Occipital lobe (tissue), 2 donors: Measurements from ENCODE around the gene PKDCC. TPM values are rescaled to one million over a fixed set of nuclear protein-coding genes. Genes with fewer than 3 reads are reported as not detected.
"Not testable (repeated sequence)": the region's sequence is repeated elsewhere in the genome, so short reads cannot be mapped to it uniquely, and the experiment has no call there.

Source experiments
- DNase-seq: peaks from one replicate; lab custom pipeline; 2025; lab: John Stamatoyannopoulos, UW
- total RNA-seq: library from RNA; depleted of rRNA; stranded (reverse); fragments of >200 nt; gene quantifications from one replicate; pipeline ENCODE4 v1.2.3, GENCODE V29; 2014

PKDCC gene
- total RNA-seq, 1 donor from 2014 or later = 16.2 TPM

- DNase-seq = no peak
These were observed 16.7 kb downstream of the PKDCC start for GRCh38 chr2:42064417-42064942.

GRCh38 chr2:42065753-42066152, 17.9 kb downstream of the PKDCC start:
- not testable (repeated sequence) for DNase-seq

- DNase-seq = not testable (repeated sequence)
These were observed 19.2 kb downstream of the PKDCC start for GRCh38 chr2:42067001-42067400.

- no peak for DNase-seq
These were observed 19.7 kb downstream of the PKDCC start for GRCh38 chr2:42067521-42067920.

GRCh38 chr2:42068571-42069178, 20.9 kb downstream of the PKDCC start:
- no peak for DNase-seq

GRCh38 chr2:42069568-42069967, 21.7 kb downstream of the PKDCC start:
- DNase-seq = no peak

GRCh38 chr2:42071791-42072190, 24.0 kb downstream of the PKDCC start:
- DNase-seq = no peak

- no peak for DNase-seq
These were observed 24.7 kb downstream of the PKDCC start for GRCh38 chr2:42072349-42073118.

GRCh38 chr2:42073739-42074503, 26.1 kb downstream of the PKDCC start:
- no peak for DNase-seq

- no peak for DNase-seq
These were observed 26.8 kb downstream of the PKDCC start for GRCh38 chr2:42074661-42075060.

GRCh38 chr2:42076357-42077225, 28.8 kb downstream of the PKDCC start:
- DNase-seq = no peak

- DNase-seq = no peak
These were observed 29.5 kb downstream of the PKDCC start for GRCh38 chr2:42077343-42077742.

- no peak for DNase-seq
These were observed 32.0 kb downstream of the PKDCC start for GRCh38 chr2:42079737-42080287.

- DNase-seq = not testable (repeated sequence)
These were observed 33.3 kb downstream of the PKDCC start for GRCh38 chr2:42081151-42081550.

- no peak for DNase-seq
These were observed 34.2 kb downstream of the PKDCC start for GRCh38 chr2:42082016-42082415.

- DNase-seq = no peak
These were observed 36.4 kb downstream of the PKDCC start for GRCh38 chr2:42084231-42084671.

GRCh38 chr2:42085070-42085469, 37.2 kb downstream of the PKDCC start:
- not testable (repeated sequence) for DNase-seq

GRCh38 chr2:42085706-42086487, 38.1 kb downstream of the PKDCC start:
- no peak for DNase-seq

GRCh38 chr2:42086500-42086953, 38.7 kb downstream of the PKDCC start:
- DNase-seq = no peak
